Measurements from ENCODE around the gene MRI1.

- TF ChIP-seq, protein P1, sequence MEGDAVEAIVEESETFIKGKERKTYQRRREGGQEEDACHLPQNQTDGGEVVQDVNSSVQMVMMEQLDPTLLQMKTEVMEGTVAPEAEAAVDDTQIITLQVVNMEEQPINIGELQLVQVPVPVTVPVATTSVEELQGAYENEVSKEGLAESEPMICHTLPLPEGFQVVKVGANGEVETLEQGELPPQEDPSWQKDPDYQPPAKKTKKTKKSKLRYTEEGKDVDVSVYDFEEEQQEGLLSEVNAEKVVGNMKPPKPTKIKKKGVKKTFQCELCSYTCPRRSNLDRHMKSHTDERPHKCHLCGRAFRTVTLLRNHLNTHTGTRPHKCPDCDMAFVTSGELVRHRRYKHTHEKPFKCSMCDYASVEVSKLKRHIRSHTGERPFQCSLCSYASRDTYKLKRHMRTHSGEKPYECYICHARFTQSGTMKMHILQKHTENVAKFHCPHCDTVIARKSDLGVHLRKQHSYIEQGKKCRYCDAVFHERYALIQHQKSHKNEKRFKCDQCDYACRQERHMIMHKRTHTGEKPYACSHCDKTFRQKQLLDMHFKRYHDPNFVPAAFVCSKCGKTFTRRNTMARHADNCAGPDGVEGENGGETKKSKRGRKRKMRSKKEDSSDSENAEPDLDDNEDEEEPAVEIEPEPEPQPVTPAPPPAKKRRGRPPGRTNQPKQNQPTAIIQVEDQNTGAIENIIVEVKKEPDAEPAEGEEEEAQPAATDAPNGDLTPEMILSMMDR (IDR thresholded peaks at IDR 0.05; ENCODE audit: insufficient read depth, low read length, poor library complexity, severe bottlenecking), result no peak
- no peak for TF ChIP-seq EZH2phosphoT487 (conservative IDR thresholded peaks at IDR 0.05; ENCODE audit: low read length)
Measured at GRCh38 chr19:13821292-13821691, 57.0 kb downstream of the MRI1 start.
